ENCODE data around the gene EFTUD2.

EFTUD2 gene

GRCh38 chr17:44826123-44826790, 73.0 kb downstream of the EFTUD2 start:
- TF ChIP-seq FOXM1 (IDR thresholded peaks at IDR 0.05; ENCODE audit: borderline replicate concordance, low read depth) (no peak), EGR1 (IDR thresholded peaks at IDR 0.05) (no peak), TCF12 (IDR thresholded peaks at IDR 0.05; ENCODE audit: low read depth) (no peak), TAF1 (IDR thresholded peaks at IDR 0.05; ENCODE audit: low read depth) (no peak)

- TF ChIP-seq FOXM1 (IDR thresholded peaks at IDR 0.05; ENCODE audit: borderline replicate concordance, low read depth) = peak; percentile 7; the same call in 1 of the 2 replicates
- TF ChIP-seq TEAD4 (IDR thresholded peaks at IDR 0.05) = peak; percentile 51; the same call in 1 of the 2 replicates
- TF ChIP-seq TCF12 (IDR thresholded peaks at IDR 0.05; ENCODE audit: low read depth) = peak; percentile 42; the same call in 1 of the 2 replicates
- TF ChIP-seq EP300 (IDR thresholded peaks at IDR 0.05; ENCODE audit: borderline replicate concordance) = peak; percentile 44; the same call in 1 of the 2 replicates
- 0 out of 2 replicates have a peak, but pooled peaks have one; percentile 14 for TF ChIP-seq MAX (IDR thresholded peaks at IDR 0.05)
- no peak for TF ChIP-seq CEBPB (IDR thresholded peaks at IDR 0.05)
- TF ChIP-seq USF1 (IDR thresholded peaks at IDR 0.05) = no peak
- TF ChIP-seq CREB1 (IDR thresholded peaks at IDR 0.05; ENCODE audit: low read depth) = no peak
- peak; percentile 82 for TF ChIP-seq NFIC (IDR thresholded peaks at IDR 0.05)
These were observed 78.5 kb downstream of the EFTUD2 start for GRCh38 chr17:44820631-44821212.

GRCh38 chr17:44812263-44812662, 87.0 kb downstream of the EFTUD2 start:
- no peak for TF ChIP-seq TEAD4 (IDR thresholded peaks at IDR 0.05)
- TF ChIP-seq EP300 (IDR thresholded peaks at IDR 0.05; ENCODE audit: borderline replicate concordance) = no peak
- no peak for TF ChIP-seq CREB1 (IDR thresholded peaks at IDR 0.05; ENCODE audit: low read depth)
- no peak for TF ChIP-seq ZBTB7A (IDR thresholded peaks at IDR 0.05; ENCODE audit: low read depth)
- no peak for TF ChIP-seq REST (IDR thresholded peaks at IDR 0.05; ENCODE audit: low read depth)
- TF ChIP-seq EGR1 (IDR thresholded peaks at IDR 0.05) = no peak
- TF ChIP-seq TAF1 (IDR thresholded peaks at IDR 0.05; ENCODE audit: low read depth) = no peak
- TF ChIP-seq NFIC (IDR thresholded peaks at IDR 0.05) = no peak
- TF ChIP-seq FOXM1 (IDR thresholded peaks at IDR 0.05; ENCODE audit: borderline replicate concordance, low read depth) = no peak
- TF ChIP-seq YY1 (IDR thresholded peaks at IDR 0.05; ENCODE audit: low read depth) = no peak
- TF ChIP-seq RAD21 (IDR thresholded peaks at IDR 0.05; ENCODE audit: low read depth) = no peak

GRCh38 chr17:44808156-44808555, 91.1 kb downstream of the EFTUD2 start:
- TF ChIP-seq EP300 (IDR thresholded peaks at IDR 0.05; ENCODE audit: borderline replicate concordance) (no peak), USF1 (IDR thresholded peaks at IDR 0.05) (no peak), REST (IDR thresholded peaks at IDR 0.05; ENCODE audit: low read depth) (no peak), TEAD4 (IDR thresholded peaks at IDR 0.05) (no peak), TAF1 (IDR thresholded peaks at IDR 0.05; ENCODE audit: low read depth) (no peak), MAX (IDR thresholded peaks at IDR 0.05) (no peak), TCF12 (IDR thresholded peaks at IDR 0.05; ENCODE audit: low read depth) (no peak), NFIC (IDR thresholded peaks at IDR 0.05) (no peak), RAD21 (IDR thresholded peaks at IDR 0.05; ENCODE audit: low read depth) (no peak), CEBPB (IDR thresholded peaks at IDR 0.05) (no peak), CREB1 (IDR thresholded peaks at IDR 0.05; ENCODE audit: low read depth) (no peak), ZBTB7A (IDR thresholded peaks at IDR 0.05; ENCODE audit: low read depth) (no peak), EGR1 (IDR thresholded peaks at IDR 0.05) (no peak), FOXM1 (IDR thresholded peaks at IDR 0.05; ENCODE audit: borderline replicate concordance, low read depth) (no peak), YY1 (IDR thresholded peaks at IDR 0.05; ENCODE audit: low read depth) (no peak)

GRCh38 chr17:44807817-44808155, 91.5 kb downstream of the EFTUD2 start:
- TF ChIP-seq CEBPB (IDR thresholded peaks at IDR 0.05) = no peak
- no peak for TF ChIP-seq REST (IDR thresholded peaks at IDR 0.05; ENCODE audit: low read depth)
- no peak for TF ChIP-seq TAF1 (IDR thresholded peaks at IDR 0.05; ENCODE audit: low read depth)
- TF ChIP-seq EP300 (IDR thresholded peaks at IDR 0.05; ENCODE audit: borderline replicate concordance) = no peak
- TF ChIP-seq ZBTB7A (IDR thresholded peaks at IDR 0.05; ENCODE audit: low read depth) = no peak
- no peak for TF ChIP-seq TEAD4 (IDR thresholded peaks at IDR 0.05)
- TF ChIP-seq USF1 (IDR thresholded peaks at IDR 0.05) = no peak
- TF ChIP-seq FOXM1 (IDR thresholded peaks at IDR 0.05; ENCODE audit: borderline replicate concordance, low read depth) = no peak
- no peak for TF ChIP-seq CREB1 (IDR thresholded peaks at IDR 0.05; ENCODE audit: low read depth)
- no peak for TF ChIP-seq MAX (IDR thresholded peaks at IDR 0.05)
- no peak for TF ChIP-seq EGR1 (IDR thresholded peaks at IDR 0.05)
- TF ChIP-seq NFIC (IDR thresholded peaks at IDR 0.05) = no peak
- no peak for TF ChIP-seq YY1 (IDR thresholded peaks at IDR 0.05; ENCODE audit: low read depth)
- TF ChIP-seq TCF12 (IDR thresholded peaks at IDR 0.05; ENCODE audit: low read depth) = no peak
- TF ChIP-seq RAD21 (IDR thresholded peaks at IDR 0.05; ENCODE audit: low read depth) = no peak

All from Ishikawa (cell line).